Measurements from ENCODE around the gene TAF11L2.
"Not testable (repeated sequence)": the region's sequence is repeated elsewhere in the genome, so short reads cannot be mapped to it uniquely, and the experiment has no call there.

GRCh38 chr5:17526504-17526903, 28.5 kb downstream of the TAF11L2 start:
- TF ChIP-seq POLR2A, CTCF (IDR thresholded peaks at IDR 0.05): not testable (repeated sequence)
